Activated CD4-positive, alpha-beta T cell treated with anti-CD3 and anti-CD28 coated beads, Interleukin-2, amount 50 U/mL, for 24 hours (primary cell): ENCODE results near the gene DMD.

Experiments
- DNase-seq, 2 donors: peaks; one replicate each; pipeline ENCODE4 v3.0.0-alpha.2; 2020; ENCODE audit warnings: low read depth in 1 of 2, low spot score in 1 of 2

DMD gene

DNA sequence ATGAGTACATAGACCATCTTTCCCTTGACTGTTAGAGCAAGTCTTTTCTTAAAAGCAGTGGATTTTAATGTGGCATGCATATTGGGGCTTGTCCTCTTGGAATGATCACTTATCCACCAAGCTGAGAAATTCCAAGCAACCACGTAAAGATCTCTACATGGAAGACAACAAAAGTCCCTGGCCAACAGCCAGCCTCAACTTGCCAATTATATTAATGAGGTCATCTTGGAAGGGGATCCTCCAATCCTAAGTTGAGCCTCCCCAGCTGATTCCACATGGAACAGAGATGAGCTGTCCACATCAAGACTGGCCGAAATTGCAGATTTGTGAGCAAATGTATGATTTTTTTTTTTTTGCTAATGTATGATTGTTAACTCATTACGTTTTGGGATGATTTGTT lies 2118.9 kb downstream of the DMD start:
- no peak for DNase-seq

DNA sequence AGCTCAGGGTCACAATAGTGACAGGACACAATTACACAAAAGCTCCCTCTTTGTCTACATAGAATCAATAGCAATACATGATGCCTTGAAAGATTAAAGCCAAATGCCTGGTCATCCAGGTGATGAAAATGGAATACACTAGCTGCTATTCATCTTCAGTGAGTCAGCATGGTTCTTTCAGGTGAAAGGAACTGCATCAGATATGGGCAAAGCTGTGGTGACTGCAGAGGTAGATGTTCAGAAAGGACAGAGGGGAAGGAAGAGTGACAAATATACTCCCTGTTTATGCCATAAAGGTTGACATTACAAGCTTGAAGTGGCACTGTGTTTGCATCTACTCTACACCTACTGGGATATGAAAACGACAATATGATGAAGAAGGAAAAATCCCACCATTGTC lies 2119.5 kb downstream of the DMD start:
- DNase-seq: no peak

DNA sequence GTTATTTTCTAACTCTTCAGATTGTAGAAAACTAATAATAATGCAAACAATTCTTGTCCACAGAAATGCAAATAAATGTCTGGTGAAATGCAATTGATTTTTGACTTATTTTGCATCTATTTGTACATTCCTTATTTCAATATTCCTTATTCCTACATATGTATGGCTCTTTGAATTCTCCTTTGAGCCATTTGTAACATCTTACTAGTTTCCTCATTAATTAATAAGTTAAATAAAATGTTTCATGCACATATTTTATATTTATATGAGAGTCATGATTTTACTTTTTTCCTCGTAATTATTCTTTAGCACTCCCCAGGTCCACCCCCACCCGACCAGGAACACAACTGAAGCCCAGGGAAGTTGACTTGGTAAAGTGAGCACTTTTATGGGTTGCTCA lies 2136.8 kb downstream of the DMD start:
- DNase-seq: no peak

DNA sequence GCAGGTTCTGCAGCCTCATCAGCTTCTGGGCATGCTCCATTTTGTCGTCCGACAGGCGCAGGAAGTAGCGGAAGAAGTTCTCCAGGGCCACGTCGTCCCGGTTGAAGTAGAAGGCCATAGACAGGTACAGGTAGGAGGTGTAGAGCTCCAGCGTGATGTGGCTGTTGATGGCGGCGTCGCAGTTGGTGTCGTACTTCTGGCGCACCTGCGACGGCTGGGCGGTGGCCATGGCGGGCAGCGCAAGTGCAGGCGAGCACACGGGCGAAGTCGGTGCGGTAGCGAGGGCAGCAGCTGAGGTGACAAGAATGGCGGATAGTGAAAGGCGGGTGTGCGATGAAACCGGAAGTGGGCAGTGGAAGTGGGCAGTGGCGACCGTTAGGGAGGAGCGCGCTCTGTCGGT lies 2139.6 kb downstream of the DMD start, which contains the start of gene FTHL17:
Gene FTHL17 (minus strand): TSS at position 317 of the 400 bp plus-strand sequence. CDS start 88 bp downstream, at position 229.
- DNase-seq: no peak

DNA sequence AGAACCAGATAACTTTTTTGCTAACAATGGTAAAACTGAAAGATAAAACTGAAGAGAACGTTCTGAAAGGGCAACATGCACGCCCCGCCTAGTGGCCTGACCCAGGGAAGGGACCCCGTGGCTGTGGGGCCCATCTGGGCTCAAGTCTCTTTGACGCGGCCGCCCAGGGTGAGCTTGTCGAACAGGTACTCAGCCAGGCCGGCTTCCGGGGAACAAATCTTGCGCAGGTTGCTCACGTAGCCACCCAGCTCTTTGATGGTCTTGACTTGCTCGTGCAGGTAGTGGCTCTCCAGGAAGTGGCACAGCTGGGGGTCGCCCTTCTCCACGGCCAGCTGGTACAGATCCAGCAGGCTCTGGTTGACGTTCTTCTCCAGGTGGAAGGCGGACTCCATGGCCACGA lies 2140.1 kb downstream of the DMD start:
- DNase-seq: no peak

DNA sequence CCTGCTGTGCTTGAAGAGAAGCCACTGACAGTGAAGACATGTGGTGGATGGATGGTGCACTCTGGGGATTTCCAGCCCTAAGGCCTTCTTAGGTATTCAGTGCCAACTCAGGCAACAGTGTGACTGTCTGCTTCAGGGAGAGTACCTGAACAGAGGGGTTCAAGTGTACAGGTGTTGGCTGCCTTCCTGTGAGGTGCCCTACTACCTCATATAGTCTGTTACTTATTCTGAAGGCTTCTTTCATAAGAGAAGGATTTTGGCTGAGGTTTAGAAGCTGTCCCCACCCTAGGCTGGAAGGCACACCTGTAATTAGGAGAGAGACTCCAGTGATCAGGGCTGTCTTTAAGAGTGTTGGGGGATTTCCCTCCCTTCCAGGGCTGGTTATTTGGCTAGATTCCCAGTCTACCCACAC lies 2141.3 kb downstream of the DMD start:
- DNase-seq: no peak
